ENCODE results near the gene ELOVL7. TPM values are rescaled to one million over a fixed set of nuclear protein-coding genes. Genes with fewer than 3 reads are reported as not detected.
"Not testable (repeated sequence)": the region's sequence is repeated elsewhere in the genome, so short reads cannot be mapped to it uniquely, and the experiment has no call there.

Gene ELOVL7
- total RNA-seq, 1 experiment from 2014 or later = 0.77 TPM

DNA sequence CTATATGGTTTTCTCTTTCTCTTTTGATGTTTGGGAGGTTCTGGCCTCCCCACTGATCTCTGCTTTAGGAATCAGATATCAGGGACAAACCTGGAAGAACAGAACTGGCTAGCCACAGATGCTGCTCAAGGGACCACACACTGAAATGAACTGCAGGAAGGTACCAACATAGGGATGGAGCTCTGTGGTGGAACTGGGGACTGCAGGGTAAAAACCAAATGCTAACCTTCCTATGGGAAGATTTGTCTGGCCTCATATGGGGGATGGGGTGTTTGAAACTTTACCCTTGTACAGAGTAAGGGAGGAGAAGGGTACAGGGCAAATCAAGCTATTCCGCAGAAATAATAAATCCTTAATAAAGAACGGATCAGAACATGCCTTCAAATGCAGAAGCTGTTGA, 49.4 kb downstream of the ELOVL7 start:
- Histone ChIP-seq H3K27me3 (no peaks in the 10 kb centered on the region), H3K4me3 (no peak overlapping the region), H3K36me3 (no peaks in the 10 kb centered on the region), H3K4me1 (no peaks in the 10 kb centered on the region), H3K27ac (no peak overlapping the region), H3K9me3 (replicated peaks) (no peaks in the 10 kb centered on the region)
- DNase-seq = no peak

DNA sequence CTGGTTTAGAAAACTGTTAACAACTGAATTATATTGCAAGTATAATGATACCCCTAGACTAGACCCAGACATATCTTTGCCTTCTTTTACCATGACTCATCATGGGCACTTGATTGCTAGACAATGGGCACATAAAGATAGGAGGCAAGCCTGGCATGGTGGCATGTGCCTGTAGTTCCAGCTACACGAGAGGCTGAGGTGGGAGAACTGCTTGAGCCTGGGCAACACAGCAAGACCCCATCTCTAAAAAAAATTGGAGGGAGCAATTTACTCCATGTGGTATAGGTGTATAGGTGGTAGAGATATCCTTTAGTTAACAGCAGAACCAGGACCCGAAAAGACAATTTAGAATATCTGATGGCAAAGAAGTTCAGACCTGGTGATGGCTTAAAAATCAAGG, 51.6 kb downstream of the ELOVL7 start:
- no peak for DNase-seq
- Histone ChIP-seq H3K27me3 (no peaks in the 10 kb centered on the region), H3K9me3 (replicated peaks) (no peaks in the 10 kb centered on the region), H3K4me1 (no peaks in the 10 kb centered on the region), H3K36me3 (no peaks in the 10 kb centered on the region), H3K27ac (no peak overlapping the region), H3K4me3 (no peak overlapping the region)

- DNase-seq = no peak
- Histone ChIP-seq H3K27me3 (no peaks in the 10 kb centered on the region), H3K4me1 (no peaks in the 10 kb centered on the region), H3K4me3 (no peak overlapping the region), H3K9me3 (replicated peaks) (no peaks in the 10 kb centered on the region), H3K36me3 (no peaks in the 10 kb centered on the region), H3K27ac (no peak overlapping the region)
Measured at GRCh38 chr5:60789551-60789950, 54.5 kb downstream of the ELOVL7 start.

DNA sequence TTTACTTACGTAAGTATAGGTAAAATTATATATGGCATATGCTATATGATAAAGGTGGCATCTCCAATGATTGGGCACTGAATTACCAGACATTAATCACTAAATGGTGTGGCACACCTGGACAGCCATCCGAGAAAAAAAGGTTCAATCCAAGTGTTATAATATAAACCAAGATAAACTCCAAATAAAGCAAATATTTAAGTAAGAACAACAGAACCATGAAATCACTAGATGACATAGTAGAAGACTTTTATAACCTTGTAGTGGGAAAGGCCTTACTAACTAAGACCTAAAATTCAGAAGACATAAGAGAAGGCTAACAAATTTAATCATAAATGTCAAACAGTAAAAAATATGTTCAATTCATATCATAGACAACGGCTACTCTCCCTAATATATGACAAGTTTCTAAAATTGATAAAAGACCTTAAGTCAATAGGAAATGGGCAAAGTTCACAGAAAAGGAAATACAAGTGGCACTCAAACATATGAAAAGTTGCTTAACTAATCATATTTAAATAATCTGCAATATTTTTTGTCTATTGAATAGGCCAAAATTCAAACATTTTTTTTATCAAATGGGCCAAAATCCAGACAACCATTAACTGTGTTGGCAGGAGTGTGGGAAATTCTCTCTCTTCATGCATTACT, 55.1 kb downstream of the ELOVL7 start:
- Histone ChIP-seq H3K36me3 (no peaks in the 10 kb centered on the region), H3K4me1 (no peaks in the 10 kb centered on the region), H3K27ac (no peak overlapping the region), H3K4me3 (no peak overlapping the region), H3K27me3 (no peaks in the 10 kb centered on the region), H3K9me3 (replicated peaks) (no peaks in the 10 kb centered on the region)
- no peak for DNase-seq

GRCh38 chr5:60779466-60779865, 64.6 kb downstream of the ELOVL7 start:
- H3K9me3 ChIP-seq (replicated peaks) = no peaks in the 10 kb centered on the region
- DNase-seq = no peak
- no peaks in the 10 kb centered on the region for H3K4me1 ChIP-seq
- H3K27ac ChIP-seq = no peak overlapping the region
- no peak overlapping the region for H3K4me3 ChIP-seq
- H3K27me3 ChIP-seq = no peaks in the 10 kb centered on the region
- H3K36me3 ChIP-seq = no peaks in the 10 kb centered on the region

DNA sequence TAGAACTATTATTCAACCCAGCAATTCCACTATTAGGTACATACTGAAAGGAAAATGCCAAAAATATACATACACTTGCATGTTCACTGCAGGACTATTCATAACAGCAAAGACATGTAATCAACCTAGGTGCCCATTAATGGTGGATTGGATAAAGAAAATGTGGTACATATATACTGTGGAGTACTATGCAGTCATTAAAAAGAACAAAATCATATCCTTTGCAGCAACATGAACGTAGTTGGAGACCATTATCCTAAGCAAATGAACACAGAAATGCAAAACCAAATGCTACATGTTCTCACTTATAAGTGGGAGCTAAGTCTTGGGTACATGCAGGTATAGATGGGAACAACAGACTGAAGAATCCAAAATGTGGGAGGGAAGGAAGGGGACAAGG, 67.7 kb downstream of the ELOVL7 start:
- no peak overlapping the region for H3K4me3 ChIP-seq
- no peaks in the 10 kb centered on the region for H3K36me3 ChIP-seq
- no peak overlapping the region for H3K27ac ChIP-seq
- no peaks in the 10 kb centered on the region for H3K27me3 ChIP-seq
- H3K4me1 ChIP-seq = no peaks in the 10 kb centered on the region
- no peak for DNase-seq
- H3K9me3 ChIP-seq (replicated peaks) = no peaks in the 10 kb centered on the region

- no peaks in the 10 kb centered on the region for H3K36me3 ChIP-seq
- no peak overlapping the region for H3K27ac ChIP-seq
- no peak for DNase-seq
- H3K27me3 ChIP-seq = no peaks in the 10 kb centered on the region; the same call in 1 of the 2 replicates
- H3K4me1 ChIP-seq = peaks cover 3% of the 10 kb centered on the region; the same call in 1 of the 2 replicates
- no peak overlapping the region for H3K4me3 ChIP-seq
- no peaks in the 10 kb centered on the region for H3K9me3 ChIP-seq (replicated peaks)
Measured at GRCh38 chr5:60765019-60765709, 78.9 kb downstream of the ELOVL7 start.

GRCh38 chr5:60763061-60763460, 81.0 kb downstream of the ELOVL7 start:
- Histone ChIP-seq H3K4me1 (peaks cover 3% of the 10 kb centered on the region; the same call in 1 of the 2 replicates), H3K9me3 (replicated peaks) (no peaks in the 10 kb centered on the region), H3K27me3 (no peaks in the 10 kb centered on the region), H3K4me3 (no peak overlapping the region), H3K36me3 (no peaks in the 10 kb centered on the region), H3K27ac (no peak overlapping the region)
- DNase-seq = peak; percentile 52 to 67

DNA sequence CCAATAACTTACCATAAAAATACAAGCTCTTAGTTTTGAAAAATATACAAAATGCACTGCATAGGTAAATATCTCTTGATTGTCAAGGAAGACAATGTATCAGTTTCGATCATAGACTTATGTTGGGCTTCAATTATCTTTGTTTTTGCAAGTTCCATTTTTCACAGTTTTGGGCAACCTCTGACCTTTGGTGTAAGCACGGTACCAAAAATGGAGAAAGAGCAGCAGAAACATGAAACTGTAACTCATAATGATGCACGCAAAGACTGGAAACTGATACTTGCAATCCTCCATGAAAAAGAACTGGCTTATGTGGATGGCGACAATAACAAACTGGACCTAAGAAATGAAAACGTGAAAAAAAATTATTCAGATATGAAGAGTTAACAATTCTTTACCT, 89.6 kb downstream of the ELOVL7 start:
- no peak overlapping the region for H3K27ac ChIP-seq
- no peaks in the 10 kb centered on the region for H3K27me3 ChIP-seq
- H3K36me3 ChIP-seq = no peaks in the 10 kb centered on the region
- no peak overlapping the region for H3K4me3 ChIP-seq
- H3K4me1 ChIP-seq = no peaks in the 10 kb centered on the region
- no peak for DNase-seq
- no peaks in the 10 kb centered on the region for H3K9me3 ChIP-seq (replicated peaks)

- no peaks in the 10 kb centered on the region for H3K4me1 ChIP-seq
- H3K27me3 ChIP-seq = no peaks in the 10 kb centered on the region
- no peak overlapping the region for H3K27ac ChIP-seq
- no peak overlapping the region for H3K4me3 ChIP-seq
- no peaks in the 10 kb centered on the region; the same call in 1 of the 2 replicates for H3K9me3 ChIP-seq (replicated peaks)
- H3K36me3 ChIP-seq = no peaks in the 10 kb centered on the region
- DNase-seq = no peak
Measured at GRCh38 chr5:60744682-60745081, 99.4 kb downstream of the ELOVL7 start.

GRCh38 chr5:60743511-60744314, 100.4 kb downstream of the ELOVL7 start:
- Histone ChIP-seq H3K36me3 (no peaks in the 10 kb centered on the region), H3K27ac (no peak overlapping the region), H3K9me3 (replicated peaks) (no peaks in the 10 kb centered on the region; the same call in 1 of the 2 replicates), H3K27me3 (no peaks in the 10 kb centered on the region), H3K4me1 (no peaks in the 10 kb centered on the region), H3K4me3 (no peak overlapping the region)
- no peak for DNase-seq

DNA sequence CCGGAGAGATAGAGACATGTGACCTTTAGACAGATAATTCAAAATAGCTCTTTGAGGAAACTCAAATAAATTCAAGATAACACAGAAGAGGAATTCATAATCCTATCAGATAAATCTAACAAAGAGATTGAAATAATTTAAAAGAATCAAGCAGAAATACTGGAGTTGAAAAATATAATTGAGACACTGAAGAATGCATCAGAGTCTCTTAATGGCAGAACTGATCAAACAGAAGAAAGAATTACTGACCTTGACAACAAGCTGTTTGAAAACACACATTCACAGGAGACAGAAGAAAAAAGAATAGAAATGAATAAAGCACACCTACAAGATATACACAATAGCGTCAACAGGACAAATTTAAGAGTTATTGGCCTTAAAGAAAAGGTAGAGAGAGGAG, 103.7 kb downstream of the ELOVL7 start:
- no peaks in the 10 kb centered on the region for H3K36me3 ChIP-seq
- H3K27me3 ChIP-seq = no peaks in the 10 kb centered on the region
- no peaks in the 10 kb centered on the region; the same call in 1 of the 2 replicates for H3K9me3 ChIP-seq (replicated peaks)
- no peak overlapping the region for H3K27ac ChIP-seq
- H3K4me3 ChIP-seq = no peak overlapping the region
- DNase-seq = no peak
- H3K4me1 ChIP-seq = no peaks in the 10 kb centered on the region

GRCh38 chr5:60738933-60739332, 105.1 kb downstream of the ELOVL7 start:
- H3K9me3 ChIP-seq (replicated peaks) = no peaks in the 10 kb centered on the region; the same call in 1 of the 2 replicates
- no peak overlapping the region for H3K4me3 ChIP-seq
- no peaks in the 10 kb centered on the region for H3K36me3 ChIP-seq
- H3K27me3 ChIP-seq = no peaks in the 10 kb centered on the region
- no peaks in the 10 kb centered on the region for H3K4me1 ChIP-seq
- DNase-seq = no peak
- no peak overlapping the region for H3K27ac ChIP-seq

- no peaks in the 10 kb centered on the region; the same call in 1 of the 2 replicates for H3K9me3 ChIP-seq (replicated peaks)
- H3K4me3 ChIP-seq = no peak overlapping the region
- no peaks in the 10 kb centered on the region for H3K36me3 ChIP-seq
- H3K4me1 ChIP-seq = no peaks in the 10 kb centered on the region
- H3K27ac ChIP-seq = no peak overlapping the region
- no peaks in the 10 kb centered on the region for H3K27me3 ChIP-seq
- no peak for DNase-seq
Measured at GRCh38 chr5:60738461-60738860, 105.6 kb downstream of the ELOVL7 start.

GRCh38 chr5:60730858-60731257, 113.2 kb downstream of the ELOVL7 start:
- H3K27me3 ChIP-seq; DNase-seq; H3K9me3 ChIP-seq (replicated peaks); H3K36me3 ChIP-seq; H3K4me3 ChIP-seq; H3K4me1 ChIP-seq; H3K27ac ChIP-seq: not testable (repeated sequence)

Measured in SJCRH30 (cell line).